K562 (cell line): ENCODE data around the gene S100P. TPM values are rescaled to one million over a fixed set of nuclear protein-coding genes. Genes with fewer than 3 reads are reported as not detected.
A peak's percentile ranks its signal among the peaks of the same experiment; 100 is the strongest.

ENCODE experiments used
- ATF6 ChIP-seq: sonication (generic); formaldehyde crosslinking; IDR thresholded peaks from 2 replicates; pipeline ENCODE4 v1.4.0; 2020; ENCODE audit warnings: mild to moderate bottlenecking, missing genetic modification reagents
- BDP1 ChIP-seq: IDR thresholded peaks from 3 replicates; pipeline ENCODE4 v1.6.1; 2011; ENCODE audit not compliant: insufficient read length, insufficient read depth
- CTBP1 ChIP-seq: fragments of 450-650 bp; IDR thresholded peaks from 2 replicates; pipeline ENCODE4 v1.6.1; 2016; ENCODE audit warnings: borderline replicate concordance
- DDX20 ChIP-seq: fragments of 450-650 bp; IDR thresholded peaks from 2 replicates; pipeline ENCODE4 v1.6.1; 2016; ENCODE audit warnings: missing genetic modification characterization, low read depth, mild to moderate bottlenecking, missing compliant biosample characterization, moderate library complexity
- EP400 ChIP-seq: fragments of 450-650 bp; IDR thresholded peaks from 2 replicates; pipeline ENCODE4 v1.6.1; 2017; ENCODE audit warnings: antibody characterized with exemption, mild to moderate bottlenecking, moderate library complexity
- ERF ChIP-seq: fragments of 450-650 bp; formaldehyde crosslinking; IDR thresholded peaks from 2 replicates; pipeline ENCODE4 v1.4.0; 2020; ENCODE audit warnings: mild to moderate bottlenecking, mixed read lengths
- FOXO4 ChIP-seq: fragments of 450-650 bp; formaldehyde crosslinking; IDR thresholded peaks from 2 replicates; pipeline ENCODE4 v1.4.0; 2020; ENCODE audit warnings: mild to moderate bottlenecking, moderate library complexity
- GTF2B ChIP-seq: IDR thresholded peaks from 2 replicates; pipeline ENCODE4 v1.6.1; 2011; ENCODE audit not compliant: insufficient read length; ENCODE audit errors: extremely low read depth
- HBP1 ChIP-seq: fragments of 450-650 bp; formaldehyde crosslinking; IDR thresholded peaks from 2 replicates; pipeline ENCODE4 v1.4.0; 2022; ENCODE audit warnings: missing genetic modification characterization
- HDAC8 ChIP-seq: fragments of 450-650 bp; IDR thresholded peaks from 2 replicates; pipeline ENCODE4 v1.6.1; 2016; ENCODE audit warnings: mild to moderate bottlenecking, missing genetic modification characterization, moderate library complexity, missing compliant biosample characterization
- HMGN3 ChIP-seq: IDR thresholded peaks from 2 replicates; pipeline ENCODE4 v1.6.1; 2011; ENCODE audit warnings: borderline replicate concordance, low read depth, mild to moderate bottlenecking, mixed read lengths, low read length; ENCODE audit not compliant: insufficient read length; ENCODE audit errors: extremely low read depth
- NR1H2 ChIP-seq: sonication (generic); formaldehyde crosslinking; IDR thresholded peaks from 2 replicates; pipeline ENCODE4 v1.4.0; 2020; ENCODE audit warnings: mild to moderate bottlenecking, missing genetic modification reagents
- OTX1 ChIP-seq: fragments of 450-650 bp; formaldehyde crosslinking; IDR thresholded peaks from 2 replicates; pipeline ENCODE4 v1.4.0; 2022; ENCODE audit warnings: mild to moderate bottlenecking
- POLR2G ChIP-seq: fragments of 200-400 bp; formaldehyde crosslinking; IDR thresholded peaks from 2 replicates; pipeline ENCODE4 v1.6.1; 2017; ENCODE audit warnings: low read depth, mild to moderate bottlenecking, antibody characterized with exemption, low read length, moderate library complexity
- TBP ChIP-seq: optimal IDR thresholded peaks from 2 replicates; pipeline ENCODE3; 2011; ENCODE audit warnings: low read depth, low read length, improper control_type of control experiment
- ZKSCAN1 ChIP-seq: fragments of 150-350 bp; IDR thresholded peaks from 2 replicates; pipeline ENCODE4 v1.6.1; 2016; ENCODE audit warnings: low read depth, low read length
- ZNF121 ChIP-seq: sonication (generic); formaldehyde crosslinking; conservative IDR thresholded peaks from 2 replicates; pipeline ENCODE4 v1.8.0; 2022; ENCODE audit warnings: missing genetic modification reagents
- ZNF41 ChIP-seq: fragments of 250-450 bp; sonication (Bioruptor Pico); conservative IDR thresholded peaks from 2 replicates; pipeline ENCODE4 v1.4.0; 2020; ENCODE audit warnings: mild to moderate bottlenecking
- ZNF512 ChIP-seq: IDR thresholded peaks from 2 replicates; pipeline ENCODE4 v1.6.1; 2016; ENCODE audit warnings: missing genetic modification characterization, missing compliant biosample characterization
- polyA plus RNA-seq, 8 experiments: library from polyadenylated mRNA; depleted of rRNA in 4 of 8; stranded (reverse) in 5 of 8; unstranded in 3 of 8; fragments of >200 nt; fragmentation: Nextera tagmentation in 2 of 8; fragmentation: Illumina TruSeq in 1 of 8; extraction: Ambion mirVana in 2 of 8; extraction: Trizol in 1 of 8; gene quantifications; 2 replicates each; pipeline versions ENCODE4 v1.2.1 to v1.2.3, GENCODE V29; 2011 to 2014; ENCODE audit warnings: inconsistent platforms in 1 of 8, missing spikeins in 1 of 8
- total RNA-seq, 7 experiments: library from RNA; depleted of rRNA in 6 of 7; stranded (reverse); fragments of >200 nt in 6 of 7; fragmentation: Illumina TruSeq in 2 of 7; extraction: Trizol in 2 of 7; gene quantifications; 2 replicates each; pipeline versions ENCODE4 v1.2.1 to v1.2.3, GENCODE V29; 2011 to 2021; ENCODE audit warnings: low replicate concordance in 1 of 7

Gene S100P
- total and polyA plus RNA-seq, 9 of the 15 experiments (the other 6 are each of a cell fraction or from before 2014, with no cell fraction given): 4.1 to 23.8 (median 7.5) TPM

GRCh38 chr4:6693231-6694176, at the start of gene S100P (continued):
- no peak for TF ChIP-seq ATF6 (CRISPR knock-in tag)
- TF ChIP-seq CTBP1: peak; percentile 56; the same call in 1 of the 2 replicates
- TF ChIP-seq ZNF41 (CRISPR knock-in tag): no peak
- no peak for TF ChIP-seq TBP
- TF ChIP-seq HMGN3: no peak
- TF ChIP-seq HBP1 (CRISPR knock-in tag): no peak
- no peak for TF ChIP-seq FOXO4 (CRISPR knock-in tag)
- TF ChIP-seq DDX20: no peak
- no peak for TF ChIP-seq ZKSCAN1
- peak; percentile 78 for TF ChIP-seq EP400
- no peak for TF ChIP-seq HDAC8 (tag)
- TF ChIP-seq ERF (CRISPR knock-in tag): no peak
- no peak for TF ChIP-seq OTX1 (CRISPR knock-in tag)
- no peak for TF ChIP-seq ZNF121 (CRISPR knock-in tag)
- TF ChIP-seq GTF2B: no peak
- TF ChIP-seq POLR2G: peak; percentile 52
- TF ChIP-seq NR1H2: no peak
- TF ChIP-seq BDP1: no peak
- no peak for TF ChIP-seq ZNF512
